Stimulated activated CD8-positive, alpha-beta memory T cell treated with anti-CD3 and anti-CD28 coated beads, Interleukin-7, amount 100 ng/mL, for 48 hours (primary cell): ENCODE data around the gene NLRP6.
"Not testable (repeated sequence)": the region's sequence is repeated elsewhere in the genome, so short reads cannot be mapped to it uniquely, and the experiment has no call there.

Source experiments
- DNase-seq, 2 donors: peaks; one replicate each; pipeline ENCODE4 v3.0.0-alpha.2; 2020; ENCODE audit warnings: low read depth in 1 of 2; ENCODE audit errors: extremely low read depth in 1 of 2

Gene NLRP6

DNA sequence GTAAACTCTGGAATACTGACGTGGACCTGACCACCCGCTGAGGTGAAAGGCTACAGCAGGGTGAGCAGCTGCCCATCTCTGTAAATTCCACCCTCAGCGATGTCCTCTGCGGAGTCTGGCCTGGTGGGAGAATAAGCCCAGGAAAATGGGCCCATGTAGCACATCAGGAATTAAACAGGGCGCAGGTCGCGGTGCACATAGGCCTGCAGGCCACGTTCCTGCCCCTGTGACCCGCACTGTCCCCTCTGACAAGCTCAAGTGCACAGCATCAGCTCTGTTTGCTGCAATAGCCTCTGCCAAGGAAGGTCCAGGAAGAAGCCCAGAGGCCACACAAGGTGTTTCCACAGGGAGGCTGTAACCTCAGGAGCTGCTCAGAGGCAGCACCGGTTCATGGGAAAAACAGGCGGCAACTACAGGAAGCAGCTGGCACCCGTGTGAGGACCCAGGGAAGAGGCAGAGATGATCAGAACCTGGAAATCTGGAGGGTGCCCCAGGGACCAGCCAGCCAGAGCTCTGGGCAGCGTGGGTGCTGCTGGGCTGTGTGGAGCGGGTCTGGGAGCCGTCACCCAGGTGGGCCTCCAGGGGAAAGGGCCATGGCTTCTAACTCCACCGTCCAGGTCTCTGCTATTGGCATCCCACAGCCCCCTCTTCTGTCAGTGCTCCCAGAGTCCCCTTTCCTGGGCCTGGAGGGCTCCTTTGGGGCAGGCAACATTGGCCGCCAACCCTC is 28.6 kb downstream of the NLRP6 start:
- no peak for DNase-seq

- DNase-seq, result peak in 1 of 2 donors; percentile 45
These were observed 29.8 kb downstream of the NLRP6 start, which contains the start of gene IFITM2 for GRCh38 chr11:307766-308708. TSS of gene IFITM2 (plus strand) at chr11:307816. CDS start at chr11:308193, 377 bp downstream.

- not testable (repeated sequence) for DNase-seq
These were observed 30.8 kb downstream of the NLRP6 start for GRCh38 chr11:308740-309665.

GRCh38 chr11:309979-310572 is 31.9 kb downstream of the NLRP6 start:
- DNase-seq, result not testable (repeated sequence)

DNA sequence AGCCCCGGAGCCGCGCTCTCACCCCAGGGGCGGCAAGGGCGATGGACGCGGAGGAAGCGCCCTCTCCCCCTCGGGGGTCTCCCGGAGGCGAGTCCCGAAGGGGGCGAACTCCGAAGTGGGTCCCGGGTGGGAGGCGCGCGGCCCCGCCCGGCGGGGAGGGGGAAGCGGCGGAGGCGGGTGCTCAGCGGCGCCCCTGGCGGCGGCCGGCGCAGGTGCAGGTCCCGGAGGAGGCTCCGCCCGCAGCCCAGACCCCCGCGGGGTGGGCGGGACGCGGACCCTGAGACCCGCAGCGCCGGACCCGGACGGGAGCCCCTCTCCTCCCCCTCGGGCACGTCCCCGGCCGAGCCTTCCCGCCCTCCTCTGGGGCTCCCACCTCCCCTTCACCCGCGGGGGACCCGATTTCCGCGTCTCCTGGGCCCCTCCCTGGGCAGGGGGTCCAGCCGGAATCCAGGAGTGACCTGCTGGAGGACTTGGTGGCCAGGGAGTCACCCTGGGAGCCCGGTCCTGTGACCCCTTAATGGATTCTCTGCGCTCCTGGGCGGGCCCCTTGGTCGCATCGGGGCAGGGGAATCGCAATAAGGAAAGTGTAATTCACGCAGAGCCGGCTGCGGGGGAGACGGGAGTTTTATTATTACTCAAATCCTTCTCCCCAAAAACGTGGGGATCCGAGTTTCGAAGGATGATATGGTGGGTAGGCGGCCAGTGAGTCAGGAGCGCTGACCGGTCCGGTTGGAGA is 33.0 kb downstream of the NLRP6 start:
- DNase-seq, result not testable (repeated sequence)

GRCh38 chr11:312092-312816 is 34.0 kb downstream of the NLRP6 start:
- no peak for DNase-seq

- no peak for DNase-seq
These were observed 35.1 kb downstream of the NLRP6 start for GRCh38 chr11:313304-313786.

DNA sequence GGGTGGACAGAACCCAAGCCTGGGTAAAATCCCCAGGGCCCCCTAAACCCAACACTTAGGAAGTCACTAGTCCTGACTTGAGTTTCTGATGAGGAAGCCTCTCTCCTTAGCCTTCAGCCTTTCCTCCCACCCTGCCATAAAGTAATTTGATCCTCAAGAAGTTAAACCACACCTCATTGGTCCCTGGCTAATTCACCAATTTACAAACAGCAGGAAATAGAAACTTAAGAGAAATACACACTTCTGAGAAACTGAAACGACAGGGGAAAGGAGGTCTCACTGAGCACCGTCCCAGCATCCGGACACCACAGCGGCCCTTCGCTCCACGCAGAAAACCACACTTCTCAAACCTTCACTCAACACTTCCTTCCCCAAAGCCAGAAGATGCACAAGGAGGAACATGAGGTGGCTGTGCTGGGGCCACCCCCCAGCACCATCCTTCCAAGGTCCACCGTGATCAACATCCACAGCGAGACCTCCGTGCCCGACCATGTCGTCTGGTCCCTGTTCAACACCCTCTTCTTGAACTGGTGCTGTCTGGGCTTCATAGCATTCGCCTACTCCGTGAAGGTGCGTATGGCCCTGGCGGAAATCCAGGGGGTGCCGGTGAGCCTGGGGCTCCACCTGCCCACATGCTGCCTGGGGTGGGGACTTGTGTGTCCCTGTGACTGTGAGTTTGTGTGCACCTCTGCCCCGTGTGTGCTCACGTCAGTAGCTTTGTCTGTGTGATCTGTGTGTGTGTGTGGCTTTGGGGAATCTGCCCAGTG is 35.8 kb downstream of the NLRP6 start, which contains the start of gene IFITM1:
IFITM1 (plus strand) TSS at position 254 of the 767 bp plus-strand sequence; CDS start at position 385, 131 bp downstream.
- no peak for DNase-seq

DNA sequence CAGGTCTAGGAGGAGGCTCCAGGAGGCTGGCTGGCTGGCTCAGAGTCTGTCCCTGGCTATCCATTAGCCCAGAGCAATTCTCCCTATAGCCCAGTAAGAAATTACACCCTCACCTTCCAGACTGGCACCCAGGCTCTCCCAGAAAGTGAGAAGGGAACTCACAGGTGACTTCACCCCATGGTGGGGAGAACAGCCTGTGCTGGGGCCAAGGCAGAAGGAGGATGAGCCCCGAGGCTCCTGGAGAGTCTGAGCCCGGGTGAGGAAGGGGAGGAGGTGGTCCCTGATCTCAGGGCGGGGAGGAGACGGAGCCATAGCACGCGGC is 36.3 kb downstream of the NLRP6 start:
- not testable (repeated sequence) for DNase-seq

- DNase-seq, result no peak
These were observed 36.9 kb downstream of the NLRP6 start for GRCh38 chr11:315051-315481.

DNA sequence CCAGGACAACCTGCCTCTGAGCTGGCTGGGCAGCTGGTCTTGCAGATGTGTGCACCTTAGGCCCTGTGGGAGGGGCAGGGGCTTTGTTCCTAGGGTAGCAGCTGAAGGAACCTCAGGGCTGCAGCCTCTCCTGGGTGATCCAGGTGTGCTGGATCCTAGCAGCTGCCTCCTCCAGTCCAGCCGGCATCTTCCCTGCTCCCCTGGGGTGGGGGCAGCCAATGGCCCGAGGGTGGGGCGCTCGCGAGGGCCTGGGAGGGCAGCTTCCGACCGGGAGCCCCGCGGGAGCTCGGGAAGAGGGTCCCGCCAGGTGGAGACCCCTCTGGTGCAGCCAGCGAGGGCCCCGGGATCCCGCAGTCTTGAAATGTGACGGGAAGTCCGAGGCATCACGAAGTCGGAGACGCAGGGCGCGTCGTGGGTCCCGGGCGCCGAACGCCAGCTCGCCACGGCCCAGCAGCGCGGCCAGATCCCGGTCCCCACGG is 37.3 kb downstream of the NLRP6 start:
- no peak for DNase-seq

- DNase-seq, result no peak
These were observed 38.0 kb downstream of the NLRP6 start for GRCh38 chr11:316031-316701.

- no peak for DNase-seq
These were observed 38.7 kb downstream of the NLRP6 start for GRCh38 chr11:316891-317301.

DNA sequence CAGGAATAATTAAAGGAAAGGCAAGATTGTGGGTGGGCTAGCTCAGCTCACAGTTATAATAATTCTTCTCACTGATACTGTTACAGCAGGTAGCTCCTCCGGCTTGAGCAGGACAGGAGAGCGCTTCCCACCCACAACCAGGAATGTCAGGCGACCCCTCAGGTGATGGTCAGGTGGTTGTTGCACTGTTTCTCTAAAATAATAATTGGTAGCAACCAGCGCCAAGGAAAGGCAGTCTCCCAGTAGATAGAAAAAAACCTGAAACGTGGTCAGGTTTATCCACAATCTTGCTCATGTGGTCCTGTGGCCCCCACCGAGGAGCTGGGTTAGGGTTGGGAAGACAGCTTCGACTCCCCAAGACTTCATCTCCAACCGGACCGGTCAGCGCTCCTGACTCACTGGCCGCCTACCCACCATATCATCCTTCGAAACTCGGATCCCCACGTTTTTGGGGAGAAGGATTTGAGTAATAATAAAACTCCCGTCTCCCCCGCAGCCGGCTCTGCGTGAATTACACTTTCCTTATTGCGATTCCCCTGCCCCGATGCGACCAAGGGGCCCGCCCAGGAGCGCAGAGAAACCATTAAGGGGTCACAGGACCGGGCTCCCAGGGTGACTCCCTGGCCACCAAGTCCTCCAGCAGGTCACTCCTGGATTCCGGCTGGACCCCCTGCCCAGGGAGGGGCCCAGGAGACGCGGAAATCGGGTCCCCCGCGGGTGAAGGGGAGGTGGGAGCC is 39.6 kb downstream of the NLRP6 start:
- DNase-seq, result not testable (repeated sequence)

GRCh38 chr11:318405-319120 is 40.4 kb downstream of the NLRP6 start:
- DNase-seq, result not testable (repeated sequence)
